A673 (cell line): ENCODE results near the gene MED27. TPM values are rescaled to one million over a fixed set of nuclear protein-coding genes. Genes with fewer than 3 reads are reported as not detected.
A peak's percentile ranks its signal among the peaks of the same experiment; 100 is the strongest.

Experiments
- BruUV-seq: library from RNA; stranded (reverse); fragments of 400-500 nt; replicated peaks from 2 replicates; lab custom pipeline; 2021; lab: Mats Ljungman, UMichigan
- CTCF ChIA-PET: fragments of 300-600 bp; sonication (Branson Sonifier 250); formaldehyde crosslinking; loops from one replicate; lab custom pipeline; 2022; ENCODE audit warnings: antibody characterized with exemption; lab: Charles Lee
- POLR2A ChIA-PET: fragments of 300-600 bp; sonication (Branson Sonifier 250); formaldehyde crosslinking; loops from one replicate; lab custom pipeline; 2022; ENCODE audit warnings: antibody characterized with exemption; ENCODE audit not compliant: low non-redundant PET; lab: Charles Lee
- DNase-seq: peaks from one replicate; pipeline ENCODE4 v3.0.0-alpha.2; 2015; ENCODE audit warnings: low spot score
- H3K27ac ChIP-seq: fragments of 200-600 bp; sonication (generic); 2 replicates; pipeline ENCODE4 v1.5.1; 2016; ENCODE audit warnings: mixed run types, low read depth, mild to moderate bottlenecking, mixed read lengths, antibody characterized with exemption, low read length; ENCODE audit not compliant: poor library complexity, severe bottlenecking
- H3K27me3 ChIP-seq: fragments of 200-600 bp; sonication (generic); replicated peaks from 2 replicates; pipeline ENCODE4 v1.6.1; 2017; ENCODE audit warnings: mixed run types, low read depth, mild to moderate bottlenecking, mixed read lengths, antibody characterized with exemption, low read length; ENCODE audit not compliant: insufficient read depth, poor library complexity
- H3K36me3 ChIP-seq: fragments of 200-600 bp; sonication (generic); 2 replicates; pipeline ENCODE4 v1.6.1; 2016; ENCODE audit warnings: mixed run types, mild to moderate bottlenecking, mixed read lengths, antibody characterized with exemption, low read length; ENCODE audit not compliant: insufficient read depth, poor library complexity, severe bottlenecking
- H3K4me1 ChIP-seq: fragments of 200-600 bp; sonication (generic); 2 replicates; pipeline ENCODE4 v1.6.1; 2017; ENCODE audit warnings: mixed run types, mild to moderate bottlenecking, mixed read lengths, antibody characterized with exemption, low read length; ENCODE audit not compliant: insufficient read depth, poor library complexity, severe bottlenecking
- H3K4me3 ChIP-seq: fragments of 200-600 bp; sonication (generic); 2 replicates; pipeline ENCODE4 v1.5.1; 2016; ENCODE audit warnings: low read depth, mixed run types, mild to moderate bottlenecking, mixed read lengths, low read length; ENCODE audit not compliant: poor library complexity, severe bottlenecking
- H3K9me3 ChIP-seq: fragments of 200-600 bp; sonication (generic); 2 replicates; pipeline ENCODE4 v1.6.1; 2016; ENCODE audit warnings: mixed run types, low read depth, mild to moderate bottlenecking, mixed read lengths, antibody characterized with exemption, low read length; ENCODE audit not compliant: poor library complexity, severe bottlenecking
- CTCF ChIP-seq: fragments of 300-800, 200-600 bp; sonication (generic); conservative IDR thresholded peaks from 2 replicates; pipeline ENCODE4 v1.5.1; 2017; ENCODE audit warnings: low read depth, mild to moderate bottlenecking, antibody characterized with exemption, low read length, moderate library complexity, mixed read lengths
- EZH2 ChIP-seq: fragments of 200-600 bp; sonication (generic); IDR thresholded peaks from 2 replicates; pipeline ENCODE4 v1.6.1; 2017; ENCODE audit warnings: borderline replicate concordance, low read depth, mild to moderate bottlenecking, mixed read lengths, antibody characterized with exemption, low read length; ENCODE audit not compliant: poor library complexity, severe bottlenecking
- intact Hi-C: fragments of 100-400 bp; cut with micrococcal nuclease; formaldehyde crosslinking; loops from one replicate; pipeline ENCODE4 v1.10.0; 2022; ENCODE audit not compliant: unreplicated experiment
- total RNA-seq: library from RNA; stranded (reverse); gene quantifications from 2 replicates; pipeline ENCODE4 v1.2.3, GENCODE V29; 2021

The MED27 gene
- total RNA-seq, 1 experiment from 2014 or later: 45.4 TPM

DNA sequence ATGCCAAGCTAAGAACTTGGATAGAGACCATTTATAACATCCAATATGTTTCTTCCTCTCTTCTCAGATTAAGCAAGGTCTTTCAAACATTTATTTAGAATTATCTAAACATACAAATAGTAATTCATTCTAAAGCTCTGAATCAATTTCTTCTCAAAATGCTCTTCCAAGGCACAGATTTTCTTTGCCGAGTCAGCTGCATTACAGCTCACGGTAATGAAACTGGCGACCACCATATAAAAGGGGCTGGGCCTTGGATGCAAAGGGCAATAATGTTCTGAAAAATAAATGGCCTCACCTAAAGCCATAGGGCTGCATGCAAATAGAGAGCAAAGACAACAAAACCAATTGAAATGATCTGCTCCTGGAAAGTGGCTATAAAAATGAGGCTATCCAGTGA, 63.8 kb downstream of the MED27 start:
- Histone ChIP-seq H3K27me3 (no peaks in the 10 kb centered on the region), H3K9me3 (no peaks in the 10 kb centered on the region), H3K36me3 (no peaks in the 10 kb centered on the region), H3K4me3 (no peak overlapping the region), H3K4me1 (no peaks in the 10 kb centered on the region), H3K27ac (no peak overlapping the region)
- no peak for TF ChIP-seq EZH2
- TF ChIP-seq CTCF: no peak
- ChIA-PET POLR2A (no interaction called here), CTCF (no interaction called here)
- no peak for DNase-seq
- BruUV-seq: no TSS peak
- intact Hi-C loops: no loop called here

DNA sequence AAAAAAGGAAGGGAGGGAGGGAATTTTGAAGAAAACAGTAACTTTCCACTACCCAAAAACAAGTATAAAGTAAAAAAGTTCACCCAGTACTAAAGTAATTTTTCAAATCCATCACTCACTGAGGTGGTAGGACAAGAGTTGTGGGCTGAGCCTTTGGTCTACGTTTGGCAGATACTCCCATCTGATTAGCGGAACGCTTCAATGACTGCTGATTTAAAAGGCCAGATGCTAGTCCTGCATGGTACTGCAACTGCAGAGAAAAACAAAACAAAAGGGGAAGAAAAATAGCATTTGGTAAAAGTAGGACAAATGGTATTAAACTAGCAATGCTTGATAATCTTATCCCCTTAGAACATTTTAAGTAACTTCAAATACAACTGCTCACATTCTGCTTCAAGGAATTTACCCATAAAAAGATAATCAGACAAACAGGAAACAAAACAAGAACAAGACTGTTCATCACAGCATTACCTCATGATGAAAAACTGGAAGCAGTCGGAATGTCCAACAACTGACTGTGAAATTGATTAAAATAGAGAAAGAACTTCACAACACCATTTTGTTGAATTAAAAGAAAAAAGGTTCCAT, 65.4 kb downstream of the MED27 start:
- TF ChIP-seq CTCF: no peak
- no peak for TF ChIP-seq EZH2
- POLR2A ChIA-PET: no interaction called here
- CTCF ChIA-PET: no interaction called here
- Histone ChIP-seq H3K9me3 (no peaks in the 10 kb centered on the region), H3K36me3 (no peaks in the 10 kb centered on the region), H3K4me1 (no peaks in the 10 kb centered on the region), H3K27ac (no peak overlapping the region), H3K27me3 (no peaks in the 10 kb centered on the region), H3K4me3 (no peak overlapping the region)
- intact Hi-C loops: no loop called here
- BruUV-seq: no TSS peak
- peak; percentile 36 for DNase-seq

GRCh38 chr9:132012704-132013357, 66.8 kb downstream of the MED27 start:
- Histone ChIP-seq H3K9me3 (no peaks in the 10 kb centered on the region), H3K27me3 (no peaks in the 10 kb centered on the region), H3K36me3 (no peaks in the 10 kb centered on the region), H3K4me3 (no peak overlapping the region), H3K27ac (no peak overlapping the region), H3K4me1 (peaks cover 4% of the 10 kb centered on the region)
- no TSS peak for BruUV-seq
- DNase-seq: no peak
- intact Hi-C loops: no loop called here
- POLR2A ChIA-PET: no interaction called here
- no peak for TF ChIP-seq CTCF
- no peak for TF ChIP-seq EZH2
- CTCF ChIA-PET: no interaction called here
